Caco-2 (cell line): ENCODE measurements around the gene ZNF319. TPM values are rescaled to one million over a fixed set of nuclear protein-coding genes. Genes with fewer than 3 reads are reported as not detected.
"Not testable (repeated sequence)": the region's sequence is repeated elsewhere in the genome, so short reads cannot be mapped to it uniquely, and the experiment has no call there.

ENCODE experiments used
- BruUV-seq: library from RNA; stranded (reverse); fragments of 400-500 nt; replicated peaks from 2 replicates; lab custom pipeline; 2021; lab: Mats Ljungman, UMichigan
- CTCF ChIA-PET: fragments of 300-600 bp; sonication (Branson Sonifier 250); formaldehyde crosslinking; loops from one replicate; lab custom pipeline; 2022; ENCODE audit warnings: antibody characterized with exemption; lab: Charles Lee
- POLR2A ChIA-PET: fragments of 300-600 bp; sonication (Branson Sonifier 250); formaldehyde crosslinking; loops from one replicate; lab custom pipeline; 2022; ENCODE audit warnings: antibody characterized with exemption; lab: Charles Lee
- DNase-seq, 2 experiments: peaks; one replicate each; pipeline versions ENCODE4 v3.0.0 to v3.0.0-alpha.2; 2020 to 2022
- H3K27me3 ChIP-seq: replicated peaks from 2 replicates; pipeline ENCODE4 v1.6.0; 2011; ENCODE audit warnings: low read length; ENCODE audit not compliant: control insufficient read depth, insufficient read depth
- H3K36me3 ChIP-seq: 2 replicates; pipeline ENCODE4 v1.5.1; 2011; ENCODE audit warnings: low read length; ENCODE audit not compliant: control insufficient read depth, insufficient read depth
- H3K4me1 ChIP-seq: fragments of 250-450 bp; sonication (Bioruptor Pico); 2 replicates; pipeline ENCODE4 v1.5.1; 2020; ENCODE audit warnings: mild to moderate bottlenecking
- H3K4me3 ChIP-seq: 2 replicates; pipeline ENCODE4 v1.5.1; 2011; ENCODE audit warnings: low read depth, mild to moderate bottlenecking, control low read depth, low read length
- H3K9me3 ChIP-seq: fragments of 250-450 bp; sonication (Bioruptor Pico); 2 replicates; pipeline ENCODE4 v1.5.1; 2020; ENCODE audit warnings: mild to moderate bottlenecking, moderate library complexity
- H3K27ac Mint-ChIP-seq: one replicate; pipeline ENCODE4 v1.8.0; 2022; ENCODE audit warnings: mixed read lengths; ENCODE audit not compliant: unreplicated experiment
- H3K27me3 Mint-ChIP-seq: one replicate; pipeline ENCODE4 v1.8.0; 2022; ENCODE audit warnings: mixed read lengths; ENCODE audit not compliant: insufficient read depth, unreplicated experiment
- H3K36me3 Mint-ChIP-seq: one replicate; pipeline ENCODE4 v1.8.0; 2022; ENCODE audit warnings: mild to moderate bottlenecking, mixed read lengths; ENCODE audit not compliant: insufficient read depth, unreplicated experiment
- H3K4me1 Mint-ChIP-seq: one replicate; pipeline ENCODE4 v1.8.0; 2022; ENCODE audit warnings: low read depth, mixed read lengths; ENCODE audit not compliant: unreplicated experiment
- H3K4me3 Mint-ChIP-seq: one replicate; pipeline ENCODE4 v1.8.0; 2022; ENCODE audit warnings: mild to moderate bottlenecking, moderate library complexity, mixed read lengths; ENCODE audit not compliant: unreplicated experiment
- H3K9me3 Mint-ChIP-seq: one replicate; pipeline ENCODE4 v1.8.0; 2022; ENCODE audit warnings: mixed read lengths; ENCODE audit not compliant: unreplicated experiment
- intact Hi-C: fragments of 100-400 bp; cut with micrococcal nuclease; formaldehyde crosslinking; loops from one replicate; pipeline ENCODE4 v1.10.0; 2022; ENCODE audit not compliant: unreplicated experiment
- total RNA-seq: library from RNA; stranded (reverse); gene quantifications from 2 replicates; pipeline ENCODE4 v1.2.3, GENCODE V29; 2022
- TF ChIP-seq, protein P1 (sequence below), 2 experiments: fragments of 200-600 bp in 1 of 2; IDR thresholded peaks; 1 replicate in 1 of 2; 2 replicates in 1 of 2; pipeline versions ENCODE4 v1.5.1 to v1.8.0; 2011 to 2022; ENCODE audit warnings: antibody characterized with exemption in 1 of 2, control low read depth in 1 of 2, inconsistent platforms in 1 of 2, low read depth in 1 of 2, low read length in 1 of 2, mild to moderate bottlenecking in 1 of 2, moderate library complexity in 1 of 2; ENCODE audit not compliant: insufficient read depth in 1 of 2, severe bottlenecking in 1 of 2, unreplicated experiment in 1 of 2

The ZNF319 gene
- total RNA-seq, 1 experiment from 2014 or later = 16.3 TPM

DNA sequence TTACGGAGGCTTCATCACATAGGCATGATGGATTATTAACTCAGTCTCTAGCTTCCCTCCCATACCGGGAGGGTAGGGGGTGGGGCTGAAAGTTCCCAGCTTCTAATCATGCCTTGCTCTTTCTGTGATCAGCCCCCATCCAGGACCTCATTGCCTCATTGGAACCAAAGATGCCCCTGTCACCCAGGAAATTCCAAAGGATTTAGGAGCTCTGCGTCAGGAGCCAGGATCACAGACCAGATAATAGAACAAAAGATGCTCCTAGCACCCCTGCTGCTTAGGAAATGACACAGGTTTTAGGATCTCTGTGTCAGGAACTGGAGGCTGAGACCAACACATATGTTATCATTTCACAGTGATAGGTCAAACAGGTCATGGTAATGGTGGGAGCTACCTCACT lies 10.4 kb upstream of the ZNF319 start:
- BruUV-seq = no TSS peak
- DNase-seq = no peak
- TF ChIP-seq, protein P1, sequence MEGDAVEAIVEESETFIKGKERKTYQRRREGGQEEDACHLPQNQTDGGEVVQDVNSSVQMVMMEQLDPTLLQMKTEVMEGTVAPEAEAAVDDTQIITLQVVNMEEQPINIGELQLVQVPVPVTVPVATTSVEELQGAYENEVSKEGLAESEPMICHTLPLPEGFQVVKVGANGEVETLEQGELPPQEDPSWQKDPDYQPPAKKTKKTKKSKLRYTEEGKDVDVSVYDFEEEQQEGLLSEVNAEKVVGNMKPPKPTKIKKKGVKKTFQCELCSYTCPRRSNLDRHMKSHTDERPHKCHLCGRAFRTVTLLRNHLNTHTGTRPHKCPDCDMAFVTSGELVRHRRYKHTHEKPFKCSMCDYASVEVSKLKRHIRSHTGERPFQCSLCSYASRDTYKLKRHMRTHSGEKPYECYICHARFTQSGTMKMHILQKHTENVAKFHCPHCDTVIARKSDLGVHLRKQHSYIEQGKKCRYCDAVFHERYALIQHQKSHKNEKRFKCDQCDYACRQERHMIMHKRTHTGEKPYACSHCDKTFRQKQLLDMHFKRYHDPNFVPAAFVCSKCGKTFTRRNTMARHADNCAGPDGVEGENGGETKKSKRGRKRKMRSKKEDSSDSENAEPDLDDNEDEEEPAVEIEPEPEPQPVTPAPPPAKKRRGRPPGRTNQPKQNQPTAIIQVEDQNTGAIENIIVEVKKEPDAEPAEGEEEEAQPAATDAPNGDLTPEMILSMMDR (IDR thresholded peaks at IDR 0.05; ENCODE audit: insufficient read depth in 1 of 2, low read depth in 1 of 2, low read length in 1 of 2, severe bottlenecking in 1 of 2, unreplicated experiment in 1 of 2) = no peak
- Histone ChIP-seq H3K4me1 (peaks cover 14% of the 10 kb centered on the region; the same call in 1 of the 2 replicates), H3K4me3 (no peak overlapping the region), H3K9me3 (no peaks in the 10 kb centered on the region), H3K27me3 (no peaks in the 10 kb centered on the region), H3K36me3 (peaks cover 4% of the 10 kb centered on the region)
- H3K4me3 Mint-ChIP-seq = no peak overlapping the region
- H3K27ac Mint-ChIP-seq = no peak overlapping the region
- intact Hi-C loops = no loop called here
- H3K9me3 Mint-ChIP-seq = no peaks in the 10 kb centered on the region
- ChIA-PET POLR2A (no interaction called here), CTCF (interaction anchor here (0.6 to 1.5 kb wide), 4 partner anchors 12 to 276 kb away, joined by 3 to 4 read pairs (median 4); no protein-coding TSS in a partner anchor)
- no peaks in the 10 kb centered on the region for H3K27me3 Mint-ChIP-seq
- peaks cover 14% of the 10 kb centered on the region for H3K4me1 Mint-ChIP-seq
- H3K36me3 Mint-ChIP-seq = peaks cover 31% of the 10 kb centered on the region

DNA sequence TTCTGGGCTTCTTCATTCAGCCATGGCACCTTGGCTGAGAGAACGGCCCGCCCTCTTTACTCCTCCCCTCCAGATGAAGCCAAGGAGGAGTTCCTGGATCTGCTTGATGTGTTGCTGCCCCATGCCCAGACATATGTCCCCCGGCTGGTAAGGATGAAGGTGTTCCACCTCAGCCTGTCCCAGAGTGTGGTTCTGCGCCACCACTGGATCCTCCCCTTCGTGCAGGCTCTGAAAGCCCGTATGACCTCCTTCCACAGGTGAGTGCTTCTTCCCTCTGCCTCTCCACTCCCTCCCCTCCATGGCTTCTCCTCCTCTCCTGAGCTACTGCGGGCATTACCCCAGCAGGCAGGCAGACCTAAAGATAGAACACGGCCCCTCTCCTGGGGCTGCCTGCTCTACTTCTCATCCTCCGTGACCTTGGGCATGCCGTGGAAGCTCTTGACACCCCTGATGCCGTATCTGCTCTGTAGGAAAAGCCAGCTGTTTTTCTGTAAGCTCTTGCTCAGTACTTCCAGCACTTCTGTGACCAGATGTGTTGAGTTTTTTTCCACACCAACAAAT lies 9.5 kb upstream of the ZNF319 start:
- H3K36me3 ChIP-seq = peaks cover 4% of the 10 kb centered on the region
- H3K9me3 Mint-ChIP-seq = no peaks in the 10 kb centered on the region
- H3K4me3 ChIP-seq = no peak overlapping the region
- BruUV-seq = no TSS peak
- ChIA-PET CTCF (interaction anchor here (0.6 to 1.5 kb wide), 4 partner anchors 13 to 275 kb away, joined by 3 to 4 read pairs (median 4); no protein-coding TSS in a partner anchor), POLR2A (interaction anchor here (0.5 kb wide), 1 partner anchor 197 kb away, joined by 6 read pairs; no protein-coding TSS in a partner anchor)
- H3K4me1 Mint-ChIP-seq = peaks cover 14% of the 10 kb centered on the region
- TF ChIP-seq, protein P1 (IDR thresholded peaks at IDR 0.05; ENCODE audit: insufficient read depth in 1 of 2, low read depth in 1 of 2, low read length in 1 of 2, severe bottlenecking in 1 of 2, unreplicated experiment in 1 of 2) = no peak
- no peaks in the 10 kb centered on the region for H3K27me3 ChIP-seq
- no peak overlapping the region for H3K27ac Mint-ChIP-seq
- H3K27me3 Mint-ChIP-seq = no peaks in the 10 kb centered on the region
- no peak for DNase-seq
- H3K9me3 ChIP-seq = no peaks in the 10 kb centered on the region
- H3K4me1 ChIP-seq = peaks cover 14% of the 10 kb centered on the region; the same call in 1 of the 2 replicates
- intact Hi-C loops = no loop called here
- H3K4me3 Mint-ChIP-seq = no peak overlapping the region
- H3K36me3 Mint-ChIP-seq = peaks cover 34% of the 10 kb centered on the region

DNA sequence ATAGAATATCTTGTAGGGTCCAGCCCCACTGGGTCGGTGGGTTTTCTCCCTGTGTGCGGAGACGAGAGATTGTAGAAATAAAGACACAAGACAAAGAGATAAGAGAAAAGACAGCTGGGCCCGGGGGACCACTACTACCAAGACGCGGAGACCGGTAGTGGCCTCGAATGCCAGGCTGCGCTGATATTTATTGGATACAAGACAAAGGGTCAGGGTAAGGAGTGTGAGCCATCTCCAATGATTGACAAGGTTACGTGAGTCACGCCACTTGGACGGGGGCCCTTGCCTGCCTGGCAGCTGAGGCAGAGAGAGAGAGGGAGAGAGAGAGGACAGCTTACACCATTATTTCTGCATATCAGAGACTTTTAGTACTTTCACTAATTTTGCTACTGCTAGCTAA lies 4.3 kb upstream of the ZNF319 start:
- H3K9me3 ChIP-seq, H3K4me3 ChIP-seq, H3K9me3 Mint-ChIP-seq, H3K4me1 ChIP-seq, CTCF ChIA-PET, DNase-seq, BruUV-seq, H3K4me3 Mint-ChIP-seq, H3K27me3 Mint-ChIP-seq, H3K36me3 ChIP-seq, H3K27ac Mint-ChIP-seq, H3K4me1 Mint-ChIP-seq, H3K27me3 ChIP-seq, POLR2A ChIA-PET: not testable (repeated sequence)
- peaks cover 52% of the 10 kb centered on the region for H3K36me3 Mint-ChIP-seq
- intact Hi-C loops = loop anchor here (1.0 to 5.0 kb wide), 4 partner anchors 207 to 428 kb away; no protein-coding TSS in a partner anchor
